ENCODE results near the gene PRSS48.

DNA sequence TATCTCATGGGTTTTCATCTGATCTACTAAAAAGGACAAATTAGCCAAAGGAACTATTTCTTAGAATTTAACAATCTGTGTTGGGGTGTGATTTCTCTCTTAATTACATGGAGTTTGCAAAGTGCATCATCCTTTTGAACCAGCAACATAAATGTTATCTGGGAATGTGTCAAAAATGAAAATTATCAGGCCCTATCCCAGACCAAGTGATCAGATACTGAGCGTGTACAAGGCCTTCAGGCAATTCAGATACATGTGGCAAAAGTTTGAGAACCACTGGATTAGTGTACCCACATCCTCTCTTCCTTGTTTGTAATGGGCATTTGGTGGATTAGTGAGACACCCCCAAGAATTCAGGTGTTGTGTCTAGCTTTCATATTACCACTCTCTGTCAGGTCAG, 44.6 kb downstream of the PRSS48 start:
- TF ChIP-seq, protein P1, sequence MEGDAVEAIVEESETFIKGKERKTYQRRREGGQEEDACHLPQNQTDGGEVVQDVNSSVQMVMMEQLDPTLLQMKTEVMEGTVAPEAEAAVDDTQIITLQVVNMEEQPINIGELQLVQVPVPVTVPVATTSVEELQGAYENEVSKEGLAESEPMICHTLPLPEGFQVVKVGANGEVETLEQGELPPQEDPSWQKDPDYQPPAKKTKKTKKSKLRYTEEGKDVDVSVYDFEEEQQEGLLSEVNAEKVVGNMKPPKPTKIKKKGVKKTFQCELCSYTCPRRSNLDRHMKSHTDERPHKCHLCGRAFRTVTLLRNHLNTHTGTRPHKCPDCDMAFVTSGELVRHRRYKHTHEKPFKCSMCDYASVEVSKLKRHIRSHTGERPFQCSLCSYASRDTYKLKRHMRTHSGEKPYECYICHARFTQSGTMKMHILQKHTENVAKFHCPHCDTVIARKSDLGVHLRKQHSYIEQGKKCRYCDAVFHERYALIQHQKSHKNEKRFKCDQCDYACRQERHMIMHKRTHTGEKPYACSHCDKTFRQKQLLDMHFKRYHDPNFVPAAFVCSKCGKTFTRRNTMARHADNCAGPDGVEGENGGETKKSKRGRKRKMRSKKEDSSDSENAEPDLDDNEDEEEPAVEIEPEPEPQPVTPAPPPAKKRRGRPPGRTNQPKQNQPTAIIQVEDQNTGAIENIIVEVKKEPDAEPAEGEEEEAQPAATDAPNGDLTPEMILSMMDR (IDR thresholded peaks at IDR 0.05): no peak
- no peak for TF ChIP-seq POLR2A (IDR thresholded peaks at IDR 0.05)
